GM12878 (cell line): ENCODE measurements around the gene FANCM. TPM values are rescaled to one million over a fixed set of nuclear protein-coding genes. Genes with fewer than 3 reads are reported as not detected.

Experiments
- ATAC-seq: fragments of 200-7000 bp; cut with Tn5 transposase; 3 replicates; pipeline ENCODE4 v1.9.1; 2020; ENCODE audit warnings: mild to moderate bottlenecking, moderate library complexity
- BruUV-seq: library from RNA; stranded (reverse); fragments of 400-500 nt; replicated peaks from 2 replicates; lab custom pipeline; 2021; lab: Mats Ljungman, UMichigan
- CTCF ChIA-PET: fragments of 300-600 bp; sonication (Branson Sonifier 250); formaldehyde crosslinking; extraction: SDS; loops from one replicate; lab custom pipeline; 2021; ENCODE audit warnings: inconsistent platforms; lab: Yijun Ruan, JAX
- POLR2A ChIA-PET: fragments of 350-600 bp; formaldehyde crosslinking; extraction: SDS; loops from one replicate; lab custom pipeline; 2021; ENCODE audit warnings: inconsistent platforms; lab: Charles Lee
- RAD21 ChIA-PET: fragments of 300-600 bp; sonication (Branson Sonifier 250); formaldehyde crosslinking; loops from one replicate; lab custom pipeline; 2023; ENCODE audit warnings: antibody characterized with exemption; ENCODE audit not compliant: unreplicated experiment; lab: Charles Lee
- SMC1A ChIA-PET: fragments of 300-600 bp; sonication (Branson Sonifier 250); formaldehyde crosslinking; loops from one replicate; lab custom pipeline; 2023; ENCODE audit not compliant: unreplicated experiment, uncharacterized antibody; lab: Charles Lee
- DNase-seq: peaks from one replicate; pipeline ENCODE4 v3.0.0-alpha.2; 2011; ENCODE audit warnings: low read depth, low spot score
- FAIRE-seq: peaks from 3 replicates; lab custom pipeline; 2011; peaks lifted over from hg19 to GRCh38; lab: Jason Lieb, UNC
- H2AFZ ChIP-seq: 2 replicates; pipeline ENCODE4 v1.6.0; 2011; ENCODE audit warnings: low read depth, low read length, control low read depth; ENCODE audit not compliant: control insufficient read depth
- H3K27ac ChIP-seq: 2 replicates; pipeline ENCODE4 v1.5.1; 2011; ENCODE audit warnings: control low read depth; ENCODE audit not compliant: control insufficient read depth, insufficient read depth
- H3K27me3 ChIP-seq, 2 experiments: replicated peaks in 1 of 2; 2 replicates each; pipeline versions ENCODE4 v1.6.0 to v1.6.1; 2011; ENCODE audit warnings: low read length in 1 of 2; ENCODE audit not compliant: control insufficient read depth in 2 of 2, insufficient read depth in 2 of 2
- H3K36me3 ChIP-seq, 2 experiments: 2 replicates each; pipeline ENCODE4 v1.5.1; 2011; ENCODE audit warnings: low read length in 1 of 2; ENCODE audit not compliant: control insufficient read depth in 2 of 2, insufficient read depth in 2 of 2
- H3K4me1 ChIP-seq: 2 replicates; pipeline ENCODE4 v1.6.1; 2011; ENCODE audit warnings: mild to moderate bottlenecking, low read length, moderate library complexity, mixed read lengths; ENCODE audit not compliant: control insufficient read depth, insufficient read depth
- H3K4me2 ChIP-seq: 2 replicates; pipeline ENCODE4 v1.6.0; 2011; ENCODE audit warnings: control low read depth; ENCODE audit not compliant: control insufficient read depth, insufficient read depth
- H3K4me3 ChIP-seq: fragments of 200-600 bp; sonication (generic); 2 replicates; pipeline ENCODE4 v1.5.1; 2016
- H3K79me2 ChIP-seq: 2 replicates; pipeline ENCODE4 v1.6.0; 2011; ENCODE audit warnings: low read length; ENCODE audit not compliant: control insufficient read depth, insufficient read depth
- H3K9ac ChIP-seq: 2 replicates; pipeline ENCODE4 v1.8.0; 2011; ENCODE audit warnings: low read length, control low read depth, mixed read lengths; ENCODE audit not compliant: control insufficient read depth, insufficient read depth
- H3K9me3 ChIP-seq: replicated peaks from 3 replicates; pipeline ENCODE4 v1.5.1; 2011; ENCODE audit warnings: mild to moderate bottlenecking, low read length; ENCODE audit not compliant: control insufficient read depth, insufficient read depth
- H4K20me1 ChIP-seq: 2 replicates; pipeline ENCODE4 v1.6.0; 2011; ENCODE audit not compliant: control insufficient read depth, insufficient read depth
- BMI1 ChIP-seq: fragments of 450-650 bp; IDR thresholded peaks from 2 replicates; pipeline ENCODE4 v1.6.1; 2016; ENCODE audit warnings: mild to moderate bottlenecking, moderate library complexity, borderline replicate concordance
- CBX5 ChIP-seq: sonication (generic); IDR thresholded peaks from 2 replicates; pipeline ENCODE4 v1.6.1; 2016; ENCODE audit warnings: low read depth, moderate library complexity, mild to moderate bottlenecking, inconsistent platforms
- ETV6 ChIP-seq, 2 experiments: fragments of 450-650 bp in 1 of 2; IDR thresholded peaks in 1 of 2; conservative IDR thresholded peaks in 1 of 2; 2 replicates each; pipeline ENCODE4 v1.6.1; 2014; ENCODE audit warnings: antibody characterized with exemption in 1 of 2, borderline replicate concordance in 1 of 2, low read depth in 1 of 2, mild to moderate bottlenecking in 1 of 2, moderate library complexity in 1 of 2
- IRF4 ChIP-seq: IDR thresholded peaks from 2 replicates; pipeline ENCODE4 v1.6.1; 2011; ENCODE audit warnings: low read depth, low read length
- KDM1A ChIP-seq: fragments of 200-600 bp; sonication (generic); IDR thresholded peaks from 2 replicates; pipeline ENCODE4 v1.6.1; 2016; ENCODE audit warnings: borderline replicate concordance
- MTA3 ChIP-seq: IDR thresholded peaks from 2 replicates; pipeline ENCODE4 v1.6.1; 2012; ENCODE audit warnings: low read length, inconsistent platforms, borderline replicate concordance
- PAX5 ChIP-seq: IDR thresholded peaks from 2 replicates; pipeline ENCODE4 v1.6.1; 2011; ENCODE audit warnings: low read depth, low read length, borderline replicate concordance
- SP1 ChIP-seq: IDR thresholded peaks from one replicate; pipeline ENCODE4 v1.6.1; 2011; ENCODE audit warnings: low read depth, low read length
- WGBS: methylation state at CpG from one replicate; pipeline ENCODE4 v1.1.6; 2016; ENCODE audit warnings: low lambda C conversion rate; ENCODE audit not compliant: insufficient replicate concordance, insufficient coverage; ENCODE audit errors: missing lambda C conversion rate; 5-methylcytosine and 5-hydroxymethylcytosine counted together
- in situ Hi-C: fragments of 300-500 bp; cut with MboI; formaldehyde crosslinking; loops from 9 replicates; pipeline ENCODE4 v1.14.3; 2018; ENCODE audit warnings: mixed read lengths
- intact Hi-C: fragments of 100-400 bp; cut with micrococcal nuclease; formaldehyde crosslinking; loops from one replicate; pipeline ENCODE4 v1.14.2; 2022; ENCODE audit not compliant: unreplicated experiment
- polyA plus RNA-seq, 11 experiments: library from polyadenylated mRNA; depleted of rRNA in 4 of 11; unstranded in 6 of 11; stranded (reverse) in 5 of 11; fragments of >200 nt; fragmentation: Nextera tagmentation in 4 of 11; fragmentation: Illumina TruSeq in 1 of 11; extraction: Ambion mirVana in 4 of 11; extraction: Trizol in 1 of 11; gene quantifications; 1 replicate in 1 of 11; 2 replicates in 10 of 11; pipeline versions ENCODE4 v1.2.1 to v1.2.3, GENCODE V29; 2011 to 2016; ENCODE audit warnings: inconsistent platforms in 2 of 11, missing spikeins in 2 of 11, low read depth in 1 of 11
- total RNA-seq, 4 experiments: library from RNA; depleted of rRNA in 3 of 4; stranded (reverse); fragments of >200 nt in 3 of 4; fragmentation: Illumina TruSeq in 1 of 4; extraction: Trizol in 1 of 4; gene quantifications; 2 replicates each; pipeline versions ENCODE4 v1.2.1 to v1.2.3, GENCODE V29; 2013 to 2021
- TF ChIP-seq, protein P1 (sequence below): IDR thresholded peaks from 2 replicates; pipeline ENCODE4 v1.6.1; 2011; ENCODE audit warnings: borderline replicate concordance, low read depth, mild to moderate bottlenecking, moderate library complexity, mixed read lengths, low read length; ENCODE audit not compliant: insufficient read depth; ENCODE audit errors: extremely low read length
- TF ChIP-seq, protein P2 (sequence below): fragments of 450-650 bp; formaldehyde crosslinking; IDR thresholded peaks from 2 replicates; pipeline ENCODE4 v1.5.0; 2022; ENCODE audit warnings: mild to moderate bottlenecking, missing genetic modification characterization

The FANCM gene
- total and polyA plus RNA-seq, 10 of the 15 experiments (the other 5 are each of a cell fraction or from before 2014, with no cell fraction given): 6.4 to 17.6 (median 10.6) TPM

DNA sequence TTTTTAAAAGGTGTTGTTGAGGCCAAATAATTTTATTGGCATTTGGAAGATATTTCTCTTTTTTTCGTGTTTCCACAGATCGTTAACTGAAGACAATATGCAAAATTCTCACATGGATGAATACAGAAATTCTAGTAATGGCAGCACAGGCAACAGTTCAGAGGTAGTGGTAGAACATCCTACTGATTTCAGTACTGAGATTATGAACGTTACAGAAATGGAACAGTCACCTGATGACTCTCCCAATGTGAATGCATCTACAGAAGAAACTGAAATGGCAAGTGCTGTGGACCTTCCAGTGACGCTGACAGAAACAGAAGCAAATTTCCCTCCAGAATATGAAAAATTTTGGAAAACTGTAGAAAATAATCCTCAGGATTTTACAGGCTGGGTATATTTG lies 40.6 kb upstream of the FANCM start:
- CTCF ChIA-PET: interaction anchor here (0.6 to 1.2 kb wide), 2 partner anchors 35 to 162 kb away, joined by 3 to 4 read pairs; no protein-coding TSS in a partner anchor
- peaks cover 5% of the 10 kb centered on the region; the same call in 2 of the 3 replicates for H3K9me3 ChIP-seq
- no TSS peak for BruUV-seq
- no peaks in the 10 kb centered on the region for H3K27me3 ChIP-seq
- FAIRE-seq (no peak), DNase-seq (no peak), ATAC-seq (no peak)
- no peak overlapping the region for H3K9ac ChIP-seq
- WGBS: 23% methylated on average over 4 of the region's 4 CpGs
- no peak overlapping the region for H3K4me3 ChIP-seq
- no peaks in the 10 kb centered on the region for H4K20me1 ChIP-seq
- H2AFZ ChIP-seq: no peak overlapping the region
- POLR2A ChIA-PET: interaction anchor here (1.4 kb wide), 1 partner anchor 11 kb away, joined by 4 read pairs; the partner anchor contains the start of gene PRPF39
- RAD21 ChIA-PET: interaction anchor here (0.7 kb wide), 1 partner anchor 127 kb away, joined by 5 read pairs; no protein-coding TSS in a partner anchor
- peaks cover 48% of the 10 kb centered on the region for H3K79me2 ChIP-seq
- intact Hi-C loops (no loop called here), in situ Hi-C loops (no loop called here)
- no peak overlapping the region for H3K27ac ChIP-seq
- H3K4me2 ChIP-seq: no peak overlapping the region
- peaks cover 3 to 18% of the 10 kb centered on the region in 2 experiments; a peak in 3 of 4 replicates for H3K36me3 ChIP-seq
- H3K4me1 ChIP-seq: peaks cover 2% of the 10 kb centered on the region; the same call in 1 of the 2 replicates
- no peak for TF ChIP-seq ETV6 (conservative IDR thresholded peaks at IDR 0.05 in 1 of 2, IDR thresholded peaks at IDR 0.05 in 1 of 2; ENCODE audit: borderline replicate concordance in 1 of 2, low read depth in 1 of 2)
- peak; percentile 90 for TF ChIP-seq CBX5
- SMC1A ChIA-PET: interaction anchor here (0.7 to 0.9 kb wide), 3 partner anchors 10 to 134 kb away, joined by 3 read pairs; no protein-coding TSS in a partner anchor

GRCh38 chr14:45096218-45096617 lies 39.5 kb upstream of the FANCM start:
- no TSS peak for BruUV-seq
- FAIRE-seq (no peak), ATAC-seq (no peak), DNase-seq (no peak)
- 100% methylated on average over 4 of the region's 4 CpGs for WGBS
- Histone ChIP-seq H2AFZ (no peak overlapping the region), H3K4me1 (no peaks in the 10 kb centered on the region), H3K9ac (no peak overlapping the region), H3K27me3 (no peaks in the 10 kb centered on the region), H4K20me1 (no peaks in the 10 kb centered on the region), H3K79me2 (peaks cover 37% of the 10 kb centered on the region), H3K36me3 (peaks cover 3 to 20% of the 10 kb centered on the region in 2 experiments; a peak in 3 of 4 replicates), H3K27ac (no peak overlapping the region), H3K4me2 (no peak overlapping the region), H3K4me3 (no peak overlapping the region), H3K9me3 (peaks cover 5% of the 10 kb centered on the region; the same call in 2 of the 3 replicates)
- ChIA-PET POLR2A (no interaction called here), CTCF (interaction anchor here (1.4 kb wide), 1 partner anchor 172 kb away, joined by 4 read pairs; no protein-coding TSS in a partner anchor), RAD21 (interaction anchor here (0.6 kb wide), 1 partner anchor 14 kb away, joined by 3 read pairs; no protein-coding TSS in a partner anchor), SMC1A (interaction anchor here (0.7 to 3.0 kb wide), 2 partner anchors 20 to 33 kb away, joined by 3 to 8 read pairs; no protein-coding TSS in a partner anchor)
- TF ChIP-seq BMI1 (no peak), SP1 (no peak), KDM1A (no peak), PAX5 (no peak), MTA3 (no peak), IRF4 (no peak)
- TF ChIP-seq, protein P1, sequence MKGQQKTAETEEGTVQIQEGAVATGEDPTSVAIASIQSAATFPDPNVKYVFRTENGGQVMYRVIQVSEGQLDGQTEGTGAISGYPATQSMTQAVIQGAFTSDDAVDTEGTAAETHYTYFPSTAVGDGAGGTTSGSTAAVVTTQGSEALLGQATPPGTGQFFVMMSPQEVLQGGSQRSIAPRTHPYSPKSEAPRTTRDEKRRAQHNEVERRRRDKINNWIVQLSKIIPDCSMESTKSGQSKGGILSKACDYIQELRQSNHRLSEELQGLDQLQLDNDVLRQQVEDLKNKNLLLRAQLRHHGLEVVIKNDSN: no peak
- TF ChIP-seq, protein P2, sequence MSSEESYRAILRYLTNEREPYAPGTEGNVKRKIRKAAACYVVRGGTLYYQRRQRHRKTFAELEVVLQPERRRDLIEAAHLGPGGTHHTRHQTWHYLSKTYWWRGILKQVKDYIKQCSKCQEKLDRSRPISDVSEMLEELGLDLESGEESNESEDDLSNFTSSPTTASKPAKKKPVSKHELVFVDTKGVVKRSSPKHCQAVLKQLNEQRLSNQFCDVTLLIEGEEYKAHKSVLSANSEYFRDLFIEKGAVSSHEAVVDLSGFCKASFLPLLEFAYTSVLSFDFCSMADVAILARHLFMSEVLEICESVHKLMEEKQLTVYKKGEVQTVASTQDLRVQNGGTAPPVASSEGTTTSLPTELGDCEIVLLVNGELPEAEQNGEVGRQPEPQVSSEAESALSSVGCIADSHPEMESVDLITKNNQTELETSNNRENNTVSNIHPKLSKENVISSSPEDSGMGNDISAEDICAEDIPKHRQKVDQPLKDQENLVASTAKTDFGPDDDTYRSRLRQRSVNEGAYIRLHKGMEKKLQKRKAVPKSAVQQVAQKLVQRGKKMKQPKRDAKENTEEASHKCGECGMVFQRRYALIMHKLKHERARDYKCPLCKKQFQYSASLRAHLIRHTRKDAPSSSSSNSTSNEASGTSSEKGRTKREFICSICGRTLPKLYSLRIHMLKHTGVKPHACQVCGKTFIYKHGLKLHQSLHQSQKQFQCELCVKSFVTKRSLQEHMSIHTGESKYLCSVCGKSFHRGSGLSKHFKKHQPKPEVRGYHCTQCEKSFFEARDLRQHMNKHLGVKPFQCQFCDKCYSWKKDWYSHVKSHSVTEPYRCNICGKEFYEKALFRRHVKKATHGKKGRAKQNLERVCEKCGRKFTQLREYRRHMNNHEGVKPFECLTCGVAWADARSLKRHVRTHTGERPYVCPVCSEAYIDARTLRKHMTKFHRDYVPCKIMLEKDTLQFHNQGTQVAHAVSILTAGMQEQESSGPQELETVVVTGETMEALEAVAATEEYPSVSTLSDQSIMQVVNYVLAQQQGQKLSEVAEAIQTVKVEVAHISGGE (CRISPR knock-in tag): no peak
- in situ Hi-C loops (no loop called here), intact Hi-C loops (no loop called here)
